HG02870 (cell line): ENCODE data around the gene UGT1A4.
"Not testable (repeated sequence)": the region's sequence is repeated elsewhere in the genome, so short reads cannot be mapped to it uniquely, and the experiment has no call there.

Experiments used
- ATAC-seq: cut with Tn5 transposase; IDR thresholded peaks from one replicate; pipeline ENCODE4 v1.9.1; 2021; ENCODE audit warnings: mild to moderate bottlenecking, moderate library complexity; ENCODE audit not compliant: unreplicated experiment

Gene UGT1A4

DNA sequence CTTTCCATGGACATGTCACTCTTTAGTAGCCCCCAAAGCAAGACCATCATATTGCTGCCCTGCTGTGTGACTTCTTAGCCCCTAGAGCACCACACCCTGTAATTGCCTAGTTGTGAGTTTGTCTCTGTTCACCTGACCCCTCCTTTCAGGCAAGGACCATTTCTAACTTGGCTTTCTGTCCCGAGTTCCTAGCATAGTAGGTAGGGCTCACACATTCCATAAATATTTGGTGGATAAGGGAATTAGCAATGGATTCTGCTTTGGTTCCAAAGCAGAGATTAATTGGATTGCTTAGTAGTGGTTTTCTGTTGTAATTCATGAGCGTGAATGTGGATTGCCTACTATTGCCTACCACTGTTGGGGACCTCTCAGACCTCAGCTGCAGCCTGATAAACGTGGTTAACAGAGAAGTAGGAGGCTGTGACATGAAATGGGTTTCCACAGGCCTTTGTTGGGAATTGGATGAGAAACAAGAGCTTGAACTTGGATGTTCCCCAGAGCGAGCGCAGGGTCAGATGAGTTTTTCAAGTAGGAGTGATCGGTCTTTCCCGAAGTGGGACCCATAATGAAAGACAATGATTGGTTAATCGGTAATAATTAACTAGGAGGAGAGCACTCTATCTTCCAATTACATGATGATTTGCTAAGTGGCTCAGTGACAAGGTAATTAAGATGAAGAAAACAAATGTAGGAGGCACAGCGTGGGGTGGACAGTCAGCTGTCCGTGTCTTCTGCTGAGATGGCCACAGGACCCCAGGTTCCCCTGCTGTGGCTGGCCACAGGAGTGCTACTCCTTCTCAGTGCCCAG is 28.1 kb downstream of the UGT1A4 start:
- ATAC-seq = no peak

DNA sequence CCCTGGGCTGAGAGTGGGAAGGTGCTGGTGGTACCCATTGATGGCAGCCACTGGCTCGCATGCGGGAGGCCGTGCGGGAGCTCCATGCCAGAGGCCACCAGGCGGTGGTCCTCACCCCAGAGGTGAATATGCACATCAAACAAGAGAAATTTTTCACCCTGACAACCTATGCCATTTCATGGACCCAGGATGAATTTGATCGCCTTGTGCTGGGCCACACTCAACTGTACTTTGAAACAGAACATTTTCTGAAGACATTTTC is 28.7 kb downstream of the UGT1A4 start:
- no peak for ATAC-seq

DNA sequence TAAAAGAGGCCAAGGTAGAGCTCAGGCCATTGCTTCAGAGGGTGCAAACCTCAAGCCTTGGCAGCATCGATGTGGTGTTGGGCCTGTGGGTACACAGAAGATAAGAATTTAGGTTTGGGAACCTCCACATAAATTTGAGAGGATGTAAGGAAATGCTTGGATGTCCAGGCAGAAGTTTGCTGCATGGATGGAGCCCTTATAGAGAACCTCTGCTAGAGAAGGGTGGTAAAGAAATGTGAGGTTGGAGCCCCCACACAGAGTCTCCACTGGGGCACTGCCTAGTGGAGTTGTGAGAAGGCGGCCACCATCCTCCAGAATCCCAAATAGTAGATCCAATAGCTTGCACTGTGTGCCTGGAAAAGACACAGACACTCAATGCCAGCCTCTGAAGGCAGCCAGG is 32.2 kb downstream of the UGT1A4 start:
- ATAC-seq = not testable (repeated sequence)

DNA sequence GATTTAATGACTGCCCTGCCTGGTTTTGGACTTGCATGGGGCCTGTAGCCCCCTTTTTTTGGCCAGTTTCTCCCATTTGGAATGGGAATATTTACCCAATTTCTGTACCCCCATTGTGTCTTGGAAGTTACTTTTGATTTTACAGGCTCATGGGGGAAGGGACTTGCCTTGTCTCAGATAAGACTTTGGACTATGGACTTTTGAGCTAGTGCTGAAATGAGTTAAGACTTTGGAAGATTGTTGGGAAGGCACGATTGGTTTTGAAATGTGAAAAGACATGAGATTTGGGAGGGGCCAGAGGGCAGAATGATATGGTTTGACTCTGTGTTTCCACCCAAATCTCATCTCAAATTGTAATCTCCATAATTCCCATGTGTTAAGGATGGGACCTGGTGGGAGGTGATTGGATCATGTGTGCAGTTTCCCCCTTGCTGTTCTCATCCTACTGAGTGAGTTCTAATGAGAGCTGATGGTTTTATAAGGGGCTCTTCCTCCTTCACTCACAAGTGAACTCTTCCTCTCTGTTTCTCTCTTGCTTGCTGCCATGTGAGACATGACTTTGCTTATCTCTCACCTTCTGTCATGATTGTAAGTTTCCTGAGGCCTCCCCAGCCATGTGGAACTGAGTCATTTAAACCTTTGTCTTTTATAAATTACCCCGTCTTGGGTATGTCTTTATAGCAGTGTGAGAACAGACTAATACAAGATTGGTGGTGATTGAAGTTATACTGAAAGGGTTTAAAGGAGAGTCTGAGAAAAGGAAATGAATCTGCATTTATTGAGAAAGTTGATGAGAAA is 32.9 kb downstream of the UGT1A4 start:
- ATAC-seq = not testable (repeated sequence)

DNA sequence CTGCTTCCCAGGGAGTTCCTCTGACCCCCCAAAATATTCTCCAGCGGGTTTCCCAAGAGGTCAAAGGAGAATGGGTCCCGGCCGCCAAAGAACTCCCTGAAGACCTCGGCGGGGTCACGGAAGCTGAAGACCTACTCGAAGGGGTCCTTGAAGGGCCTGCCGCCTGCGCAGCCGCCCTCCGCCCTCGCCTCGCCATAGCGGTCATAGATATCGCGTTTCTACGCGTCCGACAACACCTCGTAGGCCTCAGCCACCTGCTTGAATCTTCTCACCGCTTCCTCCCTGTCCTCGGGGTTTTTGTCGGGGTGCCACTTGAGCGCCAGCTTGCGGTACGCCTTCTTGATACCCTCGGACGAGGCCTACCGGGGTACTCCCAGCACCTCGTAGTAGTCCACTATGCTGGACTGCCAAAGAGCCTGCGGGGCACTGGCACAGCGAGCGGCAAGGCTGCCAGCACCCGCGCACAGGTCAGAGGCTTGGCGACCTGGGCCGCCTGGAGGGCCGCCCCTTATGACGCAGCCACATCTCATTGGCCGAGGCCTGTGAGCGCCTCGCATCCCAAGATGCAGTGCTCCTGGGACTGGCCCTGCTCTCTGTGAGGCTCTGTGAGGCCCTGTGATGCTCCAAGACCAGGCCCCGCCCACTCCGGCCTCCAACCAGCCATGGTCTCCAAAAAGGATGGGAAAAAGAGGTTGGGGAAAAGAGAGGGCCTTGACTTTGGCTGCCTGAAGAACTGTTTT is 36.5 kb downstream of the UGT1A4 start:
- no peak for ATAC-seq

DNA sequence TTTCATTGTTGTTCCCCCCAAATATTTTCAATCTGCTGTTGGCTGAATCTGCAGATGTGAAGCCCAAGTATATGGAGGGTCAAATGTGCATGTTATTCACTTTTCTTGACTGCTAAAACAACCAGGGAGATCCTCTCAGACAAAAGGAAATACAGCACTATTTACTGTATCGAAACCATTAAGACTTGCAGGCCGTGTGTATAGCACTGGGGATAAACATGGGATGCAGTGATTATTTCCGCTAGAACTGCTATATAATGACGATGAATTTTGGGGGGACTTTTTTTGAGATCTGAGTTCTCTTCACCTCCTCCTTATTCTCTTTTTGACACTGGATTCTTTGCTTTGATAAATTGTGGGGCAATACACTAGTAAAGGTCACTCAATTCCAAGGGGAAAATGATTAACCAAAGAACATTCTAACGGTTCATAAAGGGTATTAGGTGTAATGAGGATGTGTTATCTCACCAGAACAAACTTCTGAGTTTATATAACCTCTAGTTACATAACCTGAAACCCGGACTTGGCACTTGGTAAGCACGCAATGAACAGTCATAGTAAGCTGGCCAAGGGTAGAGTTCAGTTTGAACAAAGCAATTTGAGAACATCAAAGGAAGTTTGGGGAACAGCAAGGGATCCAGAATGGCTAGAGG is 38.0 kb downstream of the UGT1A4 start:
- no peak for ATAC-seq

DNA sequence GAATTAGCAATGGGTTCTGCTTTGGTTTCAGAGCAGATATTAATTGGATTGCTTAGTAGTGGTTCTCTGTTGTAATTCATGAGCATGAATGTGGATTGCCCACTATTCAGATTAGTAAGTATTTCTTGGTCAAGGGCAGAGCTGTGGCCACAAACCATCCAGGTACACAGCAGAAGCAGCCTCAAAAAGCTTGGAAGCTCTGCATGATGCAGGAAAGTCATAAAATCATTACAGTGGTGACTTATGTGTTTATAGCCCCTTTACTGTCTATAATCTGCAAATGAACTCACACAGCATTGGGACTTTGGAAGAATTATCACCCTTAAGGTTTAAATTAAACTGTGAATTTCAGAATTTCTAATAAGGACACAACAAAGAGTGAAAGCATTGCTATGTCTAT is 39.6 kb downstream of the UGT1A4 start:
- no peak for ATAC-seq

DNA sequence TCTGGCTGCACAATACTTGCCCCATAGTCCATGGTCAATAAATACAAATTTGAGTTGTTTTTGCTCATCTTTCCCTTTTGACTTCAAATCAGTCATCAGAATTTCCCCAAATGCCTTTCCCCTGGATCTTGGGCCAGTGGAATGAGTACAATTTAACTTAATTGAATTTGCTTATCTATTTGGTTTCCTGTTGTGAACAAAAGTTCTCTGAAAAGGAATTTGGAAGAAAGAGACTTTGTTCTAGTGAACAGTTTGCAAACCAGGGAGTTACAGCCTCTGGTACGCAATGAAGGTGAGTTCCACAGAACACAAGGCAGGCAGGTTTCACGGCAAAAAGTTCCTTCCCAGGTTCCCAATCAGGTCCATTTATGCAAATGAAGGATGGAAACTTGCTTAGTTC is 40.3 kb downstream of the UGT1A4 start:
- ATAC-seq = no peak

DNA sequence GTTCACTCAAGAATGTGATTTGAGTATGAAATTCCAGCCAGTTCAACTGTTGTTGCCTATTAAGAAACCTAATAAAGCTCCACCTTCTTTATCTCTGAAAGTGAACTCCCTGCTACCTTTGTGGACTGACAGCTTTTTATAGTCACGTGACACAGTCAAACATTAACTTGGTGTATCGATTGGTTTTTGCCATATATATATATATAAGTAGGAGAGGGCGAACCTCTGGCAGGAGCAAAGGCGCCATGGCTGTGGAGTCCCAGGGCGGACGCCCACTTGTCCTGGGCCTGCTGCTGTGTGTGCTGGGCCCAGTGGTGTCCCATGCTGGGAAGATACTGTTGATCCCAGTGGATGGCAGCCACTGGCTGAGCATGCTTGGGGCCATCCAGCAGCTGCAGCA is 41.5 kb downstream of the UGT1A4 start, which contains the start of gene UGT1A1:
UGT1A1 (plus strand) TSS at position 228 of the 400 bp plus-strand sequence; CDS start at position 246, 18 bp downstream.
- ATAC-seq = no peak

DNA sequence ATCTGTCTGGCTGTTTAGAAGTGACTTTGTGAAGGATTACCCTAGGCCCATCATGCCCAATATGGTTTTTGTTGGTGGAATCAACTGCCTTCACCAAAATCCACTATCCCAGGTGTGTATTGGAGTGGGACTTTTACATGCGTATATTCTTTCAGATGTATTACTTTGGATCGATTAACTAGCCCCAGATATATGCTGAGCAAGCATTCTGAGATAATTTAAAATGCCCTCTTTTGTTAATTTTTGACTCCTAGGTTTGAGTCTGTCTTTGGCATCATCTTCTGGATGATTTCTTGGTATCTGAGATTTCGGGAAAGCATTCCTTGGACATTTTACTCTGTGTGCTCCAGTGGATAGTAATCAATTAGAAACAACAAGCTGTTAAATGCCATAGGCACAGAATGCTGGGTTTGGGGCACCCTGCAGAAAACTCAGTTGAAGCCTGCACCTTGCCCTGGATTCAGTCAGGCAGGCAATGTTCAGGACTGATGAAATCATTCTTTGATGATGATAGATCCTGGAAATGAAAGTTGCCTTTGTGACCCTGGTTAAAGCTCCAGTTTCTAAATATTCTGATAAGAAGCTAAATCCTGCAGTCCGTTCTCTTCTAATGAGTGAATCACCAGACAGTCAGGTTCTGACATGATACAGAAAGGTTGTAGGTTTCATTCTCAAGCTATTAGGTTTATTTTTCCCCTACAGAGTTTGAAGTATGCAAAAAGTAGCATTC is 42.7 kb downstream of the UGT1A4 start:
- no peak for ATAC-seq

DNA sequence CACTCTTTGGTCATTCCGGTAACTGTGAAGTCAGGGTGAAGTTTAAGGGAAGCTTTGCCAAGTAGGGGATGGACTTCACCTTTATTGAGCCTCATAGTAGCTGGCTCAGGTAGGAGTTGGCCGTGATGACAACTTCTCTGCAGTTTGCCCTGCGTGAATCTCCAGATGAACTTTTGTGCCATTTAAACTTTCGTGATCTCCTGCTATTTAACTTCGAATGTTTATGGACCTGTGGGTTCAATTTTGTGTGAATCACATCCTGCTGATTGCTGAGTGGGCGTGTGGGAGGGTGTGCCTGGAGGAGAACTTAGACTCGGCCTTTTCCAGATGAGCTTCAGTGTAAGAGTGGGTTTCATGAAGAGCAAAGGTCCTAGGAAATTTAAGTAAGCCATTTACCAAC is 45.7 kb downstream of the UGT1A4 start:
- ATAC-seq = no peak

DNA sequence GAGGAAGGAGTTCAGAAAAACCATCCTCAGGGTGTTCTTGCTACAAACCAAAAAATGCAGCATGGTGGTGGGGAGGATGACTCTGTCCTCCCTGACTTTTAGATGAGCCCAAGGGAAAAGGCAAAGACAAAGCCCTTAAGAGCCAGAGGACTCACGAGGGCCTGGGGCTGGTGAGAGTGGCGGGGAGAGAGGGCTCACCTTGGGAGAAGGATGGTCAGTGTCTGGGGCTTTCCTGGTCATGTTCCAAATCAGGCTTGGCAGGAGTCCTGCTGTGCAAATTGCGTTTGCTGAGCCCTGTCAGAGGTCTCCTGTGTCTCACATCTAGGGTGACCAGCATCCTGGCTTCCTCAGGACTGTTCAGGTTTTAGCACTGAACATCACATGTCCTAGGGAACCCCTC is 46.2 kb downstream of the UGT1A4 start:
- ATAC-seq = no peak

DNA sequence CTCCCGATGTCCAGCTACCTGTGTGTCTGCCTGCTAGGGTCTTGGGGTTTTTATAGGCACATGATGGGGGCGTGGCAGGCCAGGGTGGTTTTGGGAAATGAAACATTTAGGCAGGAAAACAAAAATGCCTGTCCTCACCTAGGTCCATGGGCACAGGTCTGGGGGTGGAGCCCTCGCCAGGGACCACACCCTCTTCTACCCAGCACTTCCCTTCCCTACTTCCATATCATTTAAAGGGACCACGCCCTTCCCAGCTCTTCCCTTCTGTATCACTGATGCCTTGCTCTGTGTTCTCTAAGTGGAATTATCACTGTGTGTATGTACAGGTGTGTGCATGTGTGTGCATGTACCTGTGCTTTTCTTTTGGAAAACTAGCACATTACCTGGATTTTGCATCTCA is 47.9 kb downstream of the UGT1A4 start:
- ATAC-seq = no peak

DNA sequence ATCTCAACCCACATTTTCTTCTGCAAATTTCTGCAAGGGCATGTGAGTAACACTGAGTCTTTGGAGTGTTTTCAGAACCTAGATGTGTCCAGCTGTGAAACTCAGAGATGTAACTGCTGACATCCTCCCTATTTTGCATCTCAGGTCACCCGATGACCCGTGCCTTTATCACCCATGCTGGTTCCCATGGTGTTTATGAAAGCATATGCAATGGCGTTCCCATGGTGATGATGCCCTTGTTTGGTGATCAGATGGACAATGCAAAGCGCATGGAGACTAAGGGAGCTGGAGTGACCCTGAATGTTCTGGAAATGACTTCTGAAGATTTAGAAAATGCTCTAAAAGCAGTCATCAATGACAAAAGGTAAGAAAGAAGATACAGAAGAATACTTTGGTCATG is 49.5 kb downstream of the UGT1A4 start:
- no peak for ATAC-seq

DNA sequence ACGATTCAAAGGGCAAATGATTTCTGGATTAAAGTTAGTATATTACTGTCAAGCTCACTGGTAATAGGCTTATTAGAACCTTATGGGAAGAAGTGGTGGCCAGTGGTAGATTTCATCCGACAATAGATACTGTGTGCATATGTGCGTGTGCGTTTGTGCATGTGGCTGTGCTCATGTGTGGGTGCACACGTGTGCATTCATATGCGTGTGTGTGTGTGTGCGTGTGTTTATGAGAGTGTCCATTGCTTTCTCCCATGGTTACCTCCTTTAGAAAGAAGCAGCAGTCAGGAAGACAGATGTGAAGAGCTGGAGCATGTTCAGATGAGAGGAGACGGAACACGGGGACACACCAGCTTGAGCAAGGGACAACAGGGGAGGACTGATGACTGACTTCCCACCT is 50.7 kb downstream of the UGT1A4 start:
- no peak for ATAC-seq

DNA sequence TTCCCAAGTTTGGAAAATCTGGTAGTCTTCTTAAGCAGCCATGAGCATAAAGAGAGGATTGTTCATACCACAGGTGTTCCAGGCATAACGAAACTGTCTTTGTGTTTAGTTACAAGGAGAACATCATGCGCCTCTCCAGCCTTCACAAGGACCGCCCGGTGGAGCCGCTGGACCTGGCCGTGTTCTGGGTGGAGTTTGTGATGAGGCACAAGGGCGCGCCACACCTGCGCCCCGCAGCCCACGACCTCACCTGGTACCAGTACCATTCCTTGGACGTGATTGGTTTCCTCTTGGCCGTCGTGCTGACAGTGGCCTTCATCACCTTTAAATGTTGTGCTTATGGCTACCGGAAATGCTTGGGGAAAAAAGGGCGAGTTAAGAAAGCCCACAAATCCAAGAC is 53.6 kb downstream of the UGT1A4 start:
- no peak for ATAC-seq

DNA sequence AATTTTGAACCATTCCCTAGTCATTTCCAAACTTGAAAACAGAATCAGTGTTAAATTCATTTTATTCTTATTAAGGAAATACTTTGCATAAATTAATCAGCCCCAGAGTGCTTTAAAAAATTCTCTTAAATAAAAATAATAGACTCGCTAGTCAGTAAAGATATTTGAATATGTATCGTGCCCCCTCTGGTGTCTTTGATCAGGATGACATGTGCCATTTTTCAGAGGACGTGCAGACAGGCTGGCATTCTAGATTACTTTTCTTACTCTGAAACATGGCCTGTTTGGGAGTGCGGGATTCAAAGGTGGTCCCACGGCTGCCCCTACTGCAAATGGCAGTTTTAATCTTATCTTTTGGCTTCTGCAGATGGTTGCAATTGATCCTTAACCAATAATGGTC is 54.0 kb downstream of the UGT1A4 start:
- ATAC-seq = no peak

DNA sequence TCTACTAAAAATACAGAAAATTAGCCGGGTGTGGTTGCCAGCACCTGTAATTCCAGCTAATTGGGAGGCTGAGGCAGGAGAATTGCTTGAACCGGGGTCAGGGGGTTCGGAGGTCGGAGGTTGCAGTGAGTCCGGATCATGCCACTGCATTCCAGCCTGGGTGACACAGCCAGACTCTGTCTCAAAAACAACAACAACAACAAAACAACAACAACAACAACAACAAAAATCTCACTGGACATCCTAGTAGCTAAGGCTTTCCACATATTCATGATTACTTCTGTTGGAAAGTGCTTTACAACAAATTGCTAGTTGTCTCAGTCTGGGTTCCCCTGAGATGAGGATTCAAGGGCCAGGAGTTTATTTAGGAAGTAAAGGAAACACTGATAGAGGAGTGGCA is 55.3 kb downstream of the UGT1A4 start:
- no peak for ATAC-seq

DNA sequence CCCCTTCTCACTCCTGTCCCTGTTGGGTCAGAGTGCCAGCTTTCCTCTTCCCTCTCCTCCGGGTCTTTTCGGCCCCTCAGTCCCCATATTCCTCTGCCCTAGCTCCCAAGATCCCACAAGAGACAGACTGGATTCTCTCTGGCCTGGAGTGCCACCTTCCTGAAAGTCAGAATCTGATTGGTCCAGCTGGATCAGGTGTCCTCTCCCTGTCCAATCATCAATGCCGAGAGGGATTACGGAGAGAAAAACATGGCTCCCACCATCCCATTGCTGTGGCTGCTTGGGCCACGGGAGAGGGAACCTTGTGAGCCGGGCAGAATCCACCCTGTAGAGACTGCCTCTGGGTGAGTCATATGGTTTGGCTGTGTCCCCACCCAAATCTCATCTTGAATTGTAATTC is 56.9 kb downstream of the UGT1A4 start:
- ATAC-seq = no peak

DNA sequence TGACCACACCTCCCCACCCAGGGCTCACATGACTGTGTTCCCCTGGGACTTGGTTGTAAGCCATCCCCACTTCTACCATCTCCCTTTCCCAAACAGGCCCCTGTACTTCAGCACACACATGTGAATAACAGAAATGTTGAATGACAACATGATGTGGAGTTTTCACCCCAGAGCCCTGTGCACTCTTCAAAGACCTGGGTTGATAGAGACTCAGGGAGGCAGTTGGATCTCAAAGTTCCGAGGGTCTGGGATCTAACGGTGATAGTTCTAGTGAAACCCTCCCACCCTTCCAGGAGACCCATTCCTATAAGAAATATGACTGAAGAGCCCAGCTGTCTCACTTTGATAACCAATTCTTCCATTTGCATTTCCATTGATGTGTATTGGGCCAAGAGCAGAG is 59.5 kb downstream of the UGT1A4 start, which contains the start of gene MROH2A:
MROH2A (plus strand) TSS at position 301 of the 400 bp plus-strand sequence. CDS start 1,029 bp downstream, outside the sequence.
- no peak for ATAC-seq
